DOHH2 (cell line): Measurements from ENCODE around the gene GRHPR.

Experiments
- CTCF ChIP-seq: fragments of 200-600 bp; sonication (generic); IDR thresholded peaks from one replicate; pipeline ENCODE4 v1.5.1; 2014; ENCODE audit warnings: antibody characterized with exemption, mild to moderate bottlenecking, low read depth, low read length; ENCODE audit not compliant: poor library complexity, severe bottlenecking
- EZH2phosphoT487 ChIP-seq: fragments of 200-600 bp; sonication (generic); IDR thresholded peaks from 2 replicates; pipeline ENCODE4 v1.6.1; 2017; ENCODE audit warnings: borderline replicate concordance, mild to moderate bottlenecking, antibody characterized with exemption, low read length, moderate library complexity, mixed read lengths

- TF ChIP-seq CTCF, result no peak
- no peak for TF ChIP-seq EZH2phosphoT487
These were observed 43.7 kb downstream of the GRHPR start for GRCh38 chr9:37466037-37466709.
